ENCODE measurements around the gene CARD14.

DNA sequence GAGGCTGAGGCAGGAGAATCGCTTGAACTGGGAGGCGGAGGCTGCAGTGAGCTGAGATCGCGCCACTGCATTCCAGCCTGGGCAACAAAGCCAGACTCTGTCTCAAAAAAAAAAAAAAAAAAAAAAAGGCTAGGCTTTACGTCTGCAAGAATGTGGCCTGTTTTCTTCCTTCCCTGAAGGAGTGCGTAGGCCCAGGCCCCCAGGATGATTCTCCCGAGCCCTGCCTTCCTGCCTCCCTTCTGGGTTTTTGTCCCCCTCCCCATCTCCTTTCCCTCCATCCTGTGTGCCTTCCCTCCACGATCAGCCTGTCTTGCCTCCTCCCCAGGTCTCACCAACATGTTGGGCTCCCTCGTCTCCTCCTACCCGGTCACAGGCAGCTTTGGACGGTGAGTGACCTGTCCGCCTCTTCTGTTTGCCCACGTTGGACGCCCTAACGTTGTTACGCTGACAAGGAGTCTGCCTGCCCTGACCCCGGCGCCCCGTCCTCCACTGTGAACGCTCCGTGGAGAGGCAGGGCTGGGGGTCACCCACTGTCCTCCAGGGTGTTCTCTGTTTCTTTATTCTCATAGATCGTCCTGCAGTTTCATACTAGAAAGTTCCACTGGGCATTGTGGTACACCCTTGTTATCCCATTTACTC is 75.2 kb downstream of the CARD14 start:
- TF ChIP-seq, protein P1, sequence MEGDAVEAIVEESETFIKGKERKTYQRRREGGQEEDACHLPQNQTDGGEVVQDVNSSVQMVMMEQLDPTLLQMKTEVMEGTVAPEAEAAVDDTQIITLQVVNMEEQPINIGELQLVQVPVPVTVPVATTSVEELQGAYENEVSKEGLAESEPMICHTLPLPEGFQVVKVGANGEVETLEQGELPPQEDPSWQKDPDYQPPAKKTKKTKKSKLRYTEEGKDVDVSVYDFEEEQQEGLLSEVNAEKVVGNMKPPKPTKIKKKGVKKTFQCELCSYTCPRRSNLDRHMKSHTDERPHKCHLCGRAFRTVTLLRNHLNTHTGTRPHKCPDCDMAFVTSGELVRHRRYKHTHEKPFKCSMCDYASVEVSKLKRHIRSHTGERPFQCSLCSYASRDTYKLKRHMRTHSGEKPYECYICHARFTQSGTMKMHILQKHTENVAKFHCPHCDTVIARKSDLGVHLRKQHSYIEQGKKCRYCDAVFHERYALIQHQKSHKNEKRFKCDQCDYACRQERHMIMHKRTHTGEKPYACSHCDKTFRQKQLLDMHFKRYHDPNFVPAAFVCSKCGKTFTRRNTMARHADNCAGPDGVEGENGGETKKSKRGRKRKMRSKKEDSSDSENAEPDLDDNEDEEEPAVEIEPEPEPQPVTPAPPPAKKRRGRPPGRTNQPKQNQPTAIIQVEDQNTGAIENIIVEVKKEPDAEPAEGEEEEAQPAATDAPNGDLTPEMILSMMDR (IDR thresholded peaks at IDR 0.05; ENCODE audit: low read length) = no peak
- TF ChIP-seq EZH2 (optimal IDR thresholded peaks at IDR 0.05; ENCODE audit: low read depth, low read length) = no peak

Measured in MM.1S (cell line).